CMK (cell line): Measurements from ENCODE around the gene ADAMTSL1.

Experiments used
- DNase-seq: peaks from one replicate; pipeline ENCODE4 v3.0.0-alpha.2; 2010; ENCODE audit warnings: low read depth

ADAMTSL1 gene

DNA sequence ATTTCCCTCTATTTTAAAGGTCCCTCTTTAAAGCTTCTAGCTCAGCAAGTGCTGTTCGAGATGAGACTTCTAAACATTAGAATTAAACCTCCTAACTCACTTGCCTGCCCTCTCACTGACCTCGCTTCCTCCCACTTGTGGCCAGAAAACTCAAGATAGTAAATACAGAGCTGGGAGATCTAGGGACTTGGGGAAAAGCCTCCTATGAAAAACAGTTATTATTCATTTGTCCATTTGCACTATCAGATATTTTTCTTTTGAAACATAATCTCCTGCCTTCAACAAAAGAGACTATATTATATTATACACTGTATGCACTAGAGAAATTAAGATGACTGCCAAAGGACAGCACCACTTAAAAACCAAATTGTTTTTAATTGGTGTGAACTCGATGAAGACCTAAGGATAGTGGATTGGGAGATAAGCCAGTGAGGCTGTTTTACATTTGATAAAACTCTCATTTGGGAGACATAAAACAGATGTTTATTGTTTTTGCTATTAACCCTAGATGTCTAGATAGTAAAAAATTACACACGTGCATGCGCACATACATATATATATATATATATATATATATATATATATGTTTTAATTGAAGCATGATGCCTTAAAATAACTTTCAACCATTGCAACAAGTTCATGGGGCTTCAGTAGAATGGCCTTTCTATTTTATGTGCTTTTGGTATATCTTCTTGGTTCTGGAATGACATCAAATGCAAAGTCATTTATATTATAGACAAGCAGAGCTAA lies 229.4 kb downstream of the ADAMTSL1 start:
- no peak for DNase-seq

DNA sequence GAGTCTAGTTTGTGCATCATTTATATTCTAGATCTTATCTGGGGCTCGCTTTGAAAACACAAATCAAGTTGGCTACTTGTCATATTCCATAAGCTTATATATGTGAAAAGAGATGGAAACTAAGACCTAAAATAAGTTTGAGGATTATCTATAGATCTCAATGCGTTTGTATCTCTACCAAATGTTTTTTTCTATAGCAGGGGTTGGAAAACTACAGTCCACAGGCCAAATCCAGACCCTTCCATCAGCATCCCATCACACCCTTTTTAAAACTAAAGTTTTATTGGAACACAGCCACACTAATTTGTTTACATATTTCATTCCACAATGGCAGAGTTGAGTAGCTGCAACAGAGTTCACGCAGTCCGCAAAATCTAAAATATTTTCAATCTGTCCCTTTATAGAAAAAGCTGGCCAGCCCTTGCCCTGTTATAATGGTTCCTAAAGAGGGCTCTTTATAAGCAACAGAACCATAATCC lies 230.0 kb downstream of the ADAMTSL1 start:
- no peak for DNase-seq

DNA sequence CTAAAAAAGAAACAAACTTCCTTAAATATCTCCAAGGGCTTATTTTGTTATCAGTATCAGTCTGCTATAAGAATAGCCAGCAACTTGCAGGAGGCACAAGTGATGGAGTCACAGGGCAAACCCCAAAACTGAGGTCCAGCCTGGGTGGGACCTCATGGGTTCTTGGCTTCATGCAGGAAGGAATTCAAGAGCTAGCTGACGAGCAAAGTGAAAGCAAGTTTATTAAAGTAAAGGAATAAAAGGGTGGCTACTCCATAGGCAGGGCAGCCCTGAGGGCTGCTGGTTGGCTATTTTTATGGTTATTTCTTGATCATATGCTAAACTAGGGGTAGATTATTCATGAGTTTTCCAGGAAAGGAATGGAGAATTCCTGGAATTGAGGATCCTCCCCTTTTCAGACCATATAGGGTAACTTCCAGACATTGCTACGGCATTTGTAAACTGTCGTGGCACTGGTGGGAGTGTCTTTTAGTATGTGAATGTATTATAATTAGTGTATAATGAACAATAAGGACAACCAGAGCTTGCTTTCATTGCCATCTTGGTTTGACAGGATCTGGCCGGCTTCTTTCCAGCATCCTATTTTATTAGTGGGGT lies 231.9 kb downstream of the ADAMTSL1 start:
- DNase-seq: no peak

DNA sequence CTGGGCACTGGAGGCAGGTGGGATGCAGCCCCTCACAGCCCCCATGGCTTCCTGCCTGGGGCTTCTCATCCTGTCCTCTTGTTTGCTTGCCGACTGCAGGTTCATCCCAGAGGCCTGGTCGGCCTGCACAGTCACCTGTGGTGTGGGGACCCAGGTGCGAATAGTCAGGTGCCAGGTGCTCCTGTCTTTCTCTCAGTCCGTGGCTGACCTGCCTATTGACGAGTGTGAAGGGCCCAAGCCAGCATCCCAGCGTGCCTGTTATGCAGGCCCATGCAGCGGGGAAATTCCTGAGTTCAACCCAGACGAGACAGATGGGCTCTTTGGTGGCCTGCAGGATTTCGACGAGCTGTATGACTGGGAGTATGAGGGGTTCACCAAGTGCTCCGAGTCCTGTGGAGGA lies 232.7 kb downstream of the ADAMTSL1 start:
- DNase-seq: no peak

DNA sequence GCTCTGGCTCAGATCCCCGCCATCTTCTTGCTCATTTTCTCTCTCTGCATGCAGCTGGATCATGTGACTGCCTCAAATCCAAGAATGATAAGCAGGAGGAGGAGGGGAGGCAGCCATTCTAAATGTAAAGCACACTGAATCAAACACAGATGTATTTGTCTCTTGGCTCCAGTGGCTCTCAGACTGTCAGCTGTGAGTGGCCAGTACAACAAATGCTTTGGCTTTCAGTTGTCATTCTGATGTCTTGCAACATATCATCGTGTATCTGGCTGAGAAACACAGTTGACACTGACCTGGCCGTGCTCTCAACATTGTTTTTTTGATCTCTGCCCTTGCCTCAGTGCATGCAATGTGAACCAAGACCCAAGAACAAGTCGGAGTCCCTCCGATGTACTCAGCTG lies 233.1 kb downstream of the ADAMTSL1 start:
- DNase-seq: no peak

DNA sequence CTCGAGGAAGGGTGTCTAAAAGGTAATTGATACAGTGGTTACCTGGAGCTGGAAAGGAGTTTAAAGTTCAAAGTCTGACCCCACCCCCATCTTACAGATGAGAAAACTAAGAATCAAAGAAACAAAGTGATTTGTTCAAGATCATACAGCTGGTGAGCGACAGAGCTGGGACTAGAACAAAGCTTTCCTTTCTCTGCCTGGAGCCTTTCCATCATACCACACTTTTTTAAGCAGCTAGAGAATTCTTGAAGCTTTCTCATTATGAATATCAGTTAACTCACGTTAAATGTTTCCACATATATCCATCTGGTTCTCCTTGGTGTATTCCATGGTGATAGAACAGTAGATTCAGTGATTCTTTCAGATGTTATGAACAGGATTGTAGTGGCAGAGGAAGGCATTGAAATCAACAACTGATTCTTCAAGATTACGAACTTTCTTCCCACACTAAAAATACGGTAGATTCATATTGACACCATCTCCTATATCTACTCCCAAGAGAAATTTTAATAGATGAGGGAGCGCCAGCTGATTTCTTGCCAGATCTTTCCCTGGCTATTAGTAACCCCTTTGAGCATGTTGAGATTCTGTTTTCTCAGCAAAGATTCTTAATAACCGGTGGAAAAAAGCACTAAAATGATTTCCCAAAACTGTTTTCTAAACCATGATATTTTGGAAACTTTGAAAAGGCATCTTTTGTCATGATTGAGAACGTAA lies 233.7 kb downstream of the ADAMTSL1 start:
- no peak for DNase-seq

DNA sequence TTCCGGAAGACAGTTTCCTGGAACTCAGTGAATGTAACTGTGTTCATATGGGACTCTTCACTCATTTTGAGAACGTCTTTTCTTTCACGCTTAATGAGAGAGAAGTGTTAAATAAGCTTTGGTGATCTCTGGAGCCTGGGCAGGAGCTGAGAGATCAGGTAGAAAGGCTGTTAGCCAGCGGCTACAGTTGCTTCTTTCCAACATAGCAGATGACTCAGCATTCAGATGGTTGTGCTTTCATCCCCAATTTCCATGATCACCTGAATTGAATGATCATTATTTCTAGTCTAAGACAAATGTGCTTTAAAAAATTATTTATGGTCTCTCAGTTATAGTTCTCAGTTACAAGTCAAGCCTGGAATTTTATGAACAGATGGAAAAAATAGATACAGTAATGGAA lies 234.5 kb downstream of the ADAMTSL1 start:
- DNase-seq: no peak

DNA sequence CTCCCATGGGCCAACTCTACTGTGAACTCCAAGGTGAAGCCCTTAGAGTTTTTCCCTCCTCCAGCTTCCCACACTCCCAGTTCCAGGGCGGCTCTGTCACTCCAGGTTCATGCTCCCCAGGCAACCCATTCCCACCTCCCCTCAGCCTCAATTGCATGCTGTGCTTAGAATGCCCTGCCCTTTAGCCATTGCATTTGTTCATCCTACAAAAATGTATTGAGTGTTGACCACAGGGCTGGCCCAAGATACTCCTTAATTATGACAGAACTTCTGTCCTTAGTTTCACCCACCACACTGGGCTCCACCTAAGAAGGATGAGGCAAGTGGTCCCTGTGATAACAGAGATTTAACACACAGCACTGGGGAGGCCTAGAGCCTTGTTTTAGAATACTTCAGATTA lies 236.1 kb downstream of the ADAMTSL1 start:
- no peak for DNase-seq

DNA sequence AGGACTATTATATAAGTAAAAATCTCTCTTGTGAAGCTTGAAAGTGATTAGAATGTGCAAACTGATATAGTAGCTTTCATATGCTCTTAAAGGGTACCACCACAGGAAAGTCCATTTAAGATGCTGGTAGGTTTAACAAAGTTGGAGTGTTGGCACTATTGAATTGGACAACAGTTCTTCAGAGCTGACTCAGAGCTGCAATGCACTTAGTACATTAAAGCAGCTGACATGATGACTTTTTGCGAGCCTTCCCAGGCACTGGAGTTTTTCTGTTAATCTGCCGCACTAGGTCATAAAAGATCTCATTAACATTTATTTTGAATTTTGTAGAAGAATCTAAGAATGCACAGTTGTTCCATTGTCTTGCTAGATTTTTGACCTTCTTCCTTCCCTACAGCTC lies 243.8 kb downstream of the ADAMTSL1 start:
- DNase-seq: no peak

DNA sequence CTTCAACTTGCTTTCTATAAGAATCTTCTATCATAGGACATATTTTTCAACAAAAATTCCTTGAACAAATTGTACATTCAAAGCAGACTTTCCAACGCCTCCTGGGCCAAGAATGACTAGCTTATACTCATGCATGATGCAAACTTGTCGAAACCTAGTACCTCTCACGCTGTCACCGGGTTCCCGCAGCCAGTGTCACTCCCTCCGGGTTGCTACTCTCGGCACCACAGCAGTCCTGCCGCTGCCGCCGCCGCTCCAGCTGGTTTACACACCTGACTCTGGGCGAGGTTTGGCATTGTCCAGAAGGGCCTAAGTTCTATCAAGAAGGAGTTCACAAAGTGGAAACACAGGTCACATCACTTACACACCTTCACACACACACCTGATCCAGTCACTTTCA lies 244.4 kb downstream of the ADAMTSL1 start:
- no peak for DNase-seq

DNA sequence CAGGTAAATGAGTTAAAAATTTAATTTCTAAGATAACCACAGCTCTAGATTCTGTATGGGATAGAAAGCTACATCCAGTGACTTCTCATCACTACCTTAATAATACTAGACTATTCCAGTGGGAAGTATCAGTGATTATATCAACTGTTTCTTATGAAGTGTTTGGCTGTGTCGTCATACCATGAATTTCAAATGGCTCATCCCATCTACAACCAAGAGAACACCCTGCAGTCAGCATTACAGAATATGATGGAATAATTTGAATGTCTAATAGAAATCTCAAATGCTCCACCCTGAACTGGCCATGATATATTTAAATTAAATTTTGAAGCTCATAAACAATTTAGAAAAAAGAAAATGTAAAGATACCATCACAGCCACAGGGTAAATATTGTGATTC lies 245.0 kb downstream of the ADAMTSL1 start:
- no peak for DNase-seq

DNA sequence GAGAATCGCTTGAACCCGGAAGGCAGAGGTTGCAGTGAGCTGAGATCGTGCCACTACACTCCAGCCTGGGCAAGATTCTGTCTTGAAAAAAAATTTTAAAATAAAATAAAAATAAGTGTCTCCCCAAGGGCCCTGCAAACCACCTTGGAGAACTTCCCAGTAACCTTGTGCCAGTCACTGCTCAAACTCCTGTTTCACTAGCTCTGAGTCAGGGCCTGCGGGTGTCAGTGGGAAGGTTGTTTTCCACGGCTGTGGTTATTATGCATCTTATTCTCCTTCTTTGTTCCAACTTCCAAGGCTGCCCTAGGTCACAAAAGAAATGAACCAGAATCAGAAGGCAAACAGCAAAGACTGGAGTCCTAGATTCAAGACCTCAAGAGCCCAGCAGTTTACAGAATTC lies 246.7 kb downstream of the ADAMTSL1 start:
- no peak for DNase-seq

DNA sequence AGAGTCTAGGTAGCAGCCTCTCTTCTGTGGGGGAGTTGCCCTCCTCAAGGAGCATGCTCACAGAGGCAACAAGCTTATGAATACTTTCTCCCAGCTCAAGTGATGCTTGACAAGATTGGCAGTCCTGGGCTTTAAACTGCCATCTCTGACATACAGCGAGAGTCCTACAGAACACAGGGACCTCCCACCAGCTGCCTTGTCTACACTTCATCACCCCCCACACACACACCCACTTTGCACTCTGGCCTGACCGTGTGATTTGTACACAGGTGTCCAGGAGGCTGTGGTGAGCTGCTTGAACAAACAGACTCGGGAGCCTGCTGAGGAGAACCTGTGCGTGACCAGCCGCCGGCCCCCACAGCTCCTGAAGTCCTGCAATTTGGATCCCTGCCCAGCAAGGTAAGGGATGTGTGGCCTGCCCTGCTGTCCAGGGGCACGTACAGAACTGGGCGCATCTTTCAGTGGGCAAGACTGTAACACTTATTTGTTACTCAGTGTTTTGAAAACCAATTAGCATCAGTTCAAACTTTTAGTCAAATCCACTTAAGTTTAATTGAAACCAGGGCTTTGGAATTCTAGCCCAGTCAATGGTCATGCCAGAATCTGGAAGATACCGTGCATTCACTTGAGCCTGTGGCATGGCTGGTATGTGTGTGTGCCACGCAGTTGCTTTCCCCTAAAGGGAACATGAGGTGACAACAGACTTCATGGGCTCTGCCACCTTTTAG lies 247.5 kb downstream of the ADAMTSL1 start:
- DNase-seq: no peak

DNA sequence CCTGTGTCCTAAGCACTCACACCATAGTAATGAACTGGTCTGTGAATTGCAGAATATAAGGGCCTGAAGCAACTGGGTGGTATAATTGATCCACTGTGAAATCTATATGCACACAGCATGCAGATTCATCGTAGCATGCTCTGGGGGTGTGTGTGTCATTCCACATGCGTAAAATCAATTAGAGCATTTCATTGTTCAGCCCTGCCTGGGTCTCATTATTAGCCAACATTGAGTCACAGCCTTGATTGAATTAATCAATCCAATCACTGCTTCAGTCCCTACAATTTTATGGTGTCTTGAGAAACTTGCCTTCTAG lies 248.0 kb downstream of the ADAMTSL1 start:
- no peak for DNase-seq

DNA sequence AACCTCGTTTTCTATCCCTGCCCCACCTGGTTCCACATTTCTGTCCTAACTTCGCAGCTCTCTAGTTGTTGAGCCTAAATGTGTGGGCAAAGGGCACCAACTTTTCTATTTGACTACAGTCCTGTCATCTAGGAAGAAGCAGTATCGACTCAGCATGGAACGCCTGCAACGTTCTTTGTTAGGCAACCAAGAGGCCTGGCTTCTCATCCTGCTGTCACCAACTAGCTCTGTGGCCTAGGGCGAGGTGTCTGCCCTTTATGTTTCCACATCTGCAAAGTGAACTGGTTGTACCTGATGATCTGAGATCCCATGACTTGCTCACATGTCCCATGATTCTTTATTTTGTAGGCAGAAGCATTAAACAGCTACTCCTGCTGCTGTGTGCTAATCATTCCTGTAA lies 248.9 kb downstream of the ADAMTSL1 start:
- DNase-seq: no peak

DNA sequence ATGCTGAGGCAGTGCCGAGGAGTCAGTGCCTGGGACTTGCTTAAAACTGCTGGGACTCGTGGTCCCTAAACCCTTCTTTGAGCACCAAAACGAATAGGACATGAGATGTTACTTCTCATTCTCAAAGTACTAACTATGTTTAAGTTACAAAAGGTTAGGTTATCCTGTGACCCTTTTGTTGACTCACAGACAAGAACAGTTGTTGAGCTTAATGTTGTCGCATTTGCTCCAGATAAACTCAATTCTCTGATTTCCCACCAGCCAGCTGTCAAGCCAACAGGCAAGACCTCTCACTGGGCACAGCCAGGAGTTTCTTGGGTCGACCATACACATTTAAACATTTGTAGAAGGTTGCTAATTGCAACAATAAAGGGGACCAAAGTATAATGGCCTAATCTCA lies 249.4 kb downstream of the ADAMTSL1 start:
- no peak for DNase-seq

DNA sequence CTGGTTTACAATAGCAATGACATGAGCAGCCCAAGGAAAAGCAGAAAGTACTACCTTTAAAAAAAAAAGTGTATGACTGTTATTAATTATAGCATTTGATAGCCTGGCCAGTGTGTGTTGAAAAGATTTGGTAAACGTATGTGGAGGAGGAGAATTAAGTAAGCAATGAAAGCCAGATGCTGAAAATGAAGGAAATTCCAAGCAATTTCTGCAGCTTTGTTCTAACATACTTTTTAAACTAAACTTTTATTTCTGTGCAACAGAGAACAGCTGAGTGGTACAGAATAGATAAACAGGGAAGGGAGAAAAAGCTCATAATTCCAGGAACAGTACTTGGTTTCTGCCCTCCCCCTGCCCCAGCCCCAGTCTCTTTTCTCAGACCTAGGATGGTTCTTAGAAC lies 252.6 kb downstream of the ADAMTSL1 start:
- no peak for DNase-seq

DNA sequence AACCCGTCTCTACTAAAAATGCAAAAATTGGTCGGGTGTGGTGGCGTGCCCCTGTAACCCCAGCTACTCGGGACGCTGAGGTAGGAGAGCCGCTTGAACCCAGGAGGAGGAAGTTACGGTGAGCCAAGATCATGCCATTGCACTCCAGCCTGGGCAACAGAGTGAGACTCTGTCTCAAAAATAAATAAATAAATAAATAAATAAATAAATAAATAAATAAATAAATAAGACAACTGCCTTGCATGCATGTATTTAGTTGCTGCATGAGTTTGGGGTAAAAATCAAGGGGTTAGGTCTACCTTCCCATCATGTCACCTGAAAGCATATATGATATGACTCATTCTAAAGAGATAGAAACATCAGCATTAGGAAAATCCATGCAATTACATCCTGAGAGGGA lies 254.0 kb downstream of the ADAMTSL1 start:
- no peak for DNase-seq

DNA sequence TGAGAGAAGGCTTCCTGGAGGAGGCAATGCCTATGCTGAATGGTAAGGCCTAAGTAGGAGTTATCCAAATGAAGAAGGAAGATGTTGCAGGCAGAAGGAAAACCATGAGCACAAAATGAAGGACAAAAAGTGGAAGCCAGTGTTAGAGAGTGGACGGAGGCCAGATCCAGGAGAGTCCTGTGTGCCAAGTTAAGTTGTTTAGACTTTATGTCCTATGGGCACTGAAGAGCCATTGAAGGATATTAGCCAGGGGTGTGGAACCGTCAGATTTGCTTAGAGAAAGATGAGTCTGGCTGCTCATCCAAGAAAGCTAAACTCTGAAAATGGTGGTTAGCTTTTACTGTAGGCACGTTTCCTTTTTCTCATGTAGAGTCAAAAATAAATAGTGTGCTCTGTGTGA lies 254.7 kb downstream of the ADAMTSL1 start:
- DNase-seq: no peak

DNA sequence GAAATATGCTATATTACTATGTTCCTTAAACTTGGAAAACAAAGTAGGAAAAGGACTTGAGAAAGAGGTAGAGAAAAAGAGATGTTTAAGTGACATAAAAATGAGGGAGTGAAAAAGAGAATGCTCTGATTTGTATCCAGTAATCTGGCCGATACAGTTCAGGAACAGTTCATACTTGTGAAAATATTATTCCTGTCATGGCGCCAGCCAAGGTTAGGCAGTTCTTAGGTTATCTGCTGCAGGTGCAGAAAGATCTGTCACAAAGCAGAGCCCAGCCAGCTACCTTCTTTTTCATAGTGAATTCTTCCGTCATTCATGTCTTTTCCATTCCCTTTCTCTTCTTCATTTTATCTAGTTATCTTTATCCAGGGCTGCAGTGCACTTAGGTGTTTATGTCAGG lies 256.3 kb downstream of the ADAMTSL1 start:
- no peak for DNase-seq

DNA sequence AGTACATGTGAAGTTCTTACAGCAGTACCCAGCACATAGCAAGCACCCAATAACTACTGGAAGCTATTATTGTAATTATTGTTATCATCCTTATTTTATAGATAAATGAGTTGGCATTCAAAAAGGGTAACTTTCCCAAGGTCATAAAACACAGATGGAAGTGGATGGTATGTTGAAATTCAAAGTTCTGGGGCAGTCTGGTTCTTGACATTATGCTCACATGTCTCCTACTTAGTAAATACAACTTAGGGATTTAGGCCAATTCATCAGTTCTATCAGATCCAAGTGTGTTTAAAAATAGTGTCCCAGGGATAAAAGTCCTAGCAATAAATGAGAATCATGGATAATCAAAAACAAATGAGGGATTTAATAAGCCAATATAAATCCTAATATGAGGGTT lies 265.2 kb downstream of the ADAMTSL1 start:
- no peak for DNase-seq

DNA sequence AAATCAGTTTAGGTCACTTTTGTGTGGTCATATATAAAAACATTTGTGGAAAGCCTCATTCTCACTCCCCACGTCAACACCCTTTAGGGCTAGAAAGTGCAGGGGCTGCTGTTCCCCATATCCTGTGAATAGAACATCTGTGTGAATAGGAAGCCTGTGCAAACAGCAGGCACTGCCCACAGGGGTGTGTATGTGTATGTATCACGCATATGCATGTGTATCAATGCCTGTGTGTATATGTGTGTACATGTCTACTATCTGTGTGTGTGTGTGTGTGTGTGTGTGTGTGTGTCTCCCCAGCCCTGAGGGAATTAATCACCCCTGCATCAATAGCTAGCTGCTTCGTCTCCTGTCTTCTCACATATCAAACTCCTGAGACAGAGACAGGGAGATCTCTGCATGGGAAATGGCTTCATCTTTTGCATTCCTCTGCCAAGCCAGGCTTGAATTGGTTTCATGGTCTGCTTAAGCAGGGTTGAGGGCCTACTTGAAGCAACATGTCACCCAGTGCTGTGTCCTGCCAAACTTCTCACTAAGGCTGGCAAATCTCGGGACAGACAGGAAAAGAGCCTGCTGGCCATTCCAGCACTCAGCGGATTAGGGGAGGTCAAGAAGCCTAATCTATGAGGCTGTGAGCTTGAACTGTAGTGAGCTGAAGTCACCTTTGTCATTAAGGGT lies 265.8 kb downstream of the ADAMTSL1 start:
- DNase-seq: no peak
